HepG2 (cell line): Measurements from ENCODE around the gene RNF6. TPM values are rescaled to one million over a fixed set of nuclear protein-coding genes. Genes with fewer than 3 reads are reported as not detected.
A peak's percentile ranks its signal among the peaks of the same experiment; 100 is the strongest.

ENCODE experiments used
- ATAC-seq: fragments of 200-7000 bp; cut with Tn5 transposase; 3 replicates; pipeline ENCODE4 v1.9.1; 2020; ENCODE audit warnings: mild to moderate bottlenecking, moderate library complexity
- BruUV-seq: library from RNA; stranded (reverse); fragments of 400-500 nt; replicated peaks from 2 replicates; lab custom pipeline; 2021; lab: Mats Ljungman, UMichigan
- CTCF ChIA-PET: fragments of 300-600 bp; formaldehyde crosslinking; extraction: SDS; loops from one replicate; lab custom pipeline; 2021; ENCODE audit warnings: low total read pairs, inconsistent platforms, low intra/inter-chr PET ratio; lab: Yijun Ruan, JAX
- POLR2A ChIA-PET: fragments of 350-600 bp; sonication (Branson Sonifier 250); formaldehyde crosslinking; loops from one replicate; lab custom pipeline; 2020; ENCODE audit warnings: antibody characterized with exemption, inconsistent platforms; lab: Yijun Ruan, JAX
- DNase-seq: peaks from one replicate; pipeline ENCODE4 v3.0.0-alpha.2; 2015; ENCODE audit warnings: low spot score
- FAIRE-seq: peaks from 3 replicates; lab custom pipeline; 2011; peaks lifted over from hg19 to GRCh38; lab: Jason Lieb, UNC
- H2AFZ ChIP-seq: one replicate; pipeline ENCODE4 v1.6.1; 2011; ENCODE audit warnings: low read length, inconsistent platforms
- H3K27ac ChIP-seq: fragments of 300-600 bp; 3 replicates; pipeline ENCODE4 v1.8.0; 2011; ENCODE audit warnings: mixed run types, mild to moderate bottlenecking, mixed read lengths, low read length, inconsistent platforms; ENCODE audit not compliant: insufficient read depth; ENCODE audit errors: extremely low read length
- H3K27me3 ChIP-seq, 2 experiments: fragments of 200-600 bp in 1 of 2; 2 replicates in 1 of 2; 3 replicates in 1 of 2; pipeline versions ENCODE4 v1.6.0 to v1.8.0; 2011; ENCODE audit warnings: low read length in 2 of 2, mild to moderate bottlenecking in 2 of 2, moderate library complexity in 2 of 2, inconsistent platforms in 1 of 2; ENCODE audit not compliant: insufficient read depth in 2 of 2, control insufficient read depth in 1 of 2
- H3K36me3 ChIP-seq, 2 experiments: fragments of 200-600 bp in 1 of 2; replicated peaks in 1 of 2; 2 replicates in 1 of 2; 3 replicates in 1 of 2; pipeline versions ENCODE4 v1.5.1 to v1.8.0; 2011; ENCODE audit warnings: low read length in 2 of 2, inconsistent platforms in 1 of 2; ENCODE audit not compliant: insufficient read depth in 2 of 2, control insufficient read depth in 1 of 2
- H3K4me1 ChIP-seq: 2 replicates; pipeline ENCODE4 v1.5.1; 2012; ENCODE audit warnings: low read length, inconsistent platforms; ENCODE audit not compliant: insufficient read depth
- H3K4me2 ChIP-seq: 2 replicates; pipeline ENCODE4 v1.6.0; 2011; ENCODE audit warnings: low read depth, low read length, inconsistent platforms
- H3K4me3 ChIP-seq, 3 experiments: fragments of 200-600 bp in 1 of 3; sonication (generic), shearing (Covaris generic) in 1 of 3; replicated peaks in 1 of 3; 2 replicates each; pipeline ENCODE4 v1.5.1; 2011 to 2016; ENCODE audit warnings: low read length in 3 of 3, inconsistent platforms in 2 of 3, low read depth in 2 of 3, mild to moderate bottlenecking in 2 of 3, control low read depth in 1 of 3, mixed read lengths in 1 of 3; ENCODE audit not compliant: insufficient read depth in 1 of 3
- H3K79me2 ChIP-seq: one replicate; pipeline ENCODE4 v1.6.1; 2011; ENCODE audit warnings: low read length, inconsistent platforms; ENCODE audit not compliant: insufficient read depth
- H3K9ac ChIP-seq: 2 replicates; pipeline ENCODE4 v1.6.0; 2011; ENCODE audit warnings: mild to moderate bottlenecking, low read depth, low read length, inconsistent platforms; ENCODE audit not compliant: insufficient read depth
- H3K9me3 ChIP-seq: 2 replicates; pipeline ENCODE4 v1.5.1; 2012; ENCODE audit warnings: mild to moderate bottlenecking, low read length
- H4K20me1 ChIP-seq: 2 replicates; pipeline ENCODE4 v1.6.0; 2011; ENCODE audit warnings: inconsistent platforms, mild to moderate bottlenecking, low read length, moderate library complexity; ENCODE audit not compliant: insufficient read depth
- THRA ChIP-seq: sonication (generic); formaldehyde crosslinking; IDR thresholded peaks from 2 replicates; pipeline ENCODE4 v1.4.0; 2020; ENCODE audit warnings: missing genetic modification reagents, borderline replicate concordance
- ZNF432 ChIP-seq: sonication (generic); formaldehyde crosslinking; IDR thresholded peaks from 2 replicates; pipeline ENCODE4 v1.5.0; 2020; ENCODE audit warnings: missing genetic modification reagents, mild to moderate bottlenecking, borderline replicate concordance
- ZNF605 ChIP-seq: sonication (generic); formaldehyde crosslinking; IDR thresholded peaks from 2 replicates; pipeline ENCODE4 v1.8.0; 2022; ENCODE audit warnings: mild to moderate bottlenecking, missing genetic modification reagents
- ZNF878 ChIP-seq: sonication (generic); formaldehyde crosslinking; IDR thresholded peaks from 2 replicates; pipeline ENCODE4 v1.8.1; 2023; ENCODE audit warnings: mild to moderate bottlenecking, missing genetic modification reagents, moderate library complexity
- WGBS: methylation state at CpG from one replicate; pipeline ENCODE4 v1.1.6; 2017; ENCODE audit warnings: low lambda C conversion rate; 5-methylcytosine and 5-hydroxymethylcytosine counted together
- in situ Hi-C: cut with HindIII; loops from 2 replicates; pipeline ENCODE4 v1.10.0; 2017; ENCODE audit warnings: low pct_unique_long_range_greater_than_20kb; ENCODE audit not compliant: extremely low pct_ligation_motif_present
- intact Hi-C: fragments of 100-400 bp; cut with micrococcal nuclease; formaldehyde crosslinking; loops from one replicate; pipeline ENCODE4 v1.10.0; 2022; ENCODE audit not compliant: unreplicated experiment
- polyA plus RNA-seq, 8 experiments: library from polyadenylated mRNA; depleted of rRNA in 3 of 8; stranded (reverse) in 7 of 8; unstranded in 1 of 8; fragments of >200 nt; fragmentation: Illumina TruSeq in 4 of 8; extraction: Trizol in 4 of 8; gene quantifications; 2 replicates each; pipeline versions ENCODE4 v1.2.1 to v1.2.3, GENCODE V29; 2011 to 2016; ENCODE audit warnings: low read depth in 4 of 8, missing spikeins in 1 of 8, mixed read lengths in 1 of 8; ENCODE audit not compliant: insufficient read depth in 1 of 8
- total RNA-seq, 5 experiments: library from RNA; depleted of rRNA; stranded (reverse); fragments of >200 nt; fragmentation: Illumina TruSeq; extraction: Trizol; gene quantifications; 2 replicates each; pipeline ENCODE4 v1.2.3, GENCODE V29; 2016; ENCODE audit warnings: low read depth in 1 of 5

Gene RNF6
- total and polyA plus RNA-seq, 2 of the 13 experiments (the other 11 are each of a cell fraction or from before 2014, with no cell fraction given): 14.6 to 36.8 TPM

- FAIRE-seq: no peak
- BruUV-seq: no TSS peak
- H2AFZ ChIP-seq: no peak overlapping the region
- no peaks in the 10 kb centered on the region for H4K20me1 ChIP-seq
- H3K79me2 ChIP-seq: no peaks in the 10 kb centered on the region
- H3K27ac ChIP-seq: no peak overlapping the region
- intact Hi-C loops: loop anchor here (2.0 to 5.0 kb wide), 3 partner anchors 36 to 215 kb away; partner anchors contain the start of gene RNF6
- no peak overlapping the region for H3K9ac ChIP-seq
- TF ChIP-seq ZNF878 (no peak), THRA (CRISPR knock-in tag) (no peak), ZNF605 (CRISPR knock-in tag) (no peak), ZNF432 (CRISPR knock-in tag) (no peak)
- H3K9me3 ChIP-seq: no peaks in the 10 kb centered on the region
- DNase-seq: no peak
- no peaks in the 10 kb centered on the region for H3K36me3 ChIP-seq
- ChIA-PET POLR2A (interaction anchor here (1.0 to 2.8 kb wide), 4 partner anchors 35 to 512 kb away, joined by 4 to 9 read pairs (median 6); partner anchors contain the start of gene RNF6), CTCF (interaction anchor here (1.9 kb wide), 1 partner anchor 310 kb away, joined by 14 read pairs; no protein-coding TSS in a partner anchor)
- in situ Hi-C loops: loop anchor here (5.0 to 25.0 kb wide), 3 partner anchors 438 to 675 kb away; no protein-coding TSS in a partner anchor
- peaks cover 17% of the 10 kb centered on the region; the same call in 1 of the 2 replicates for H3K4me1 ChIP-seq
- H3K4me3 ChIP-seq: peak overlapping the region in 1 of 3 experiments; percentile 7; a peak in 1 of 6 replicates
- peak overlapping the region; percentile 93; the same call in 1 of the 2 replicates for H3K4me2 ChIP-seq
- ATAC-seq: no peak
- WGBS: 95% methylated on average over 20 of the region's 22 CpGs
- no peaks in the 10 kb centered on the region for H3K27me3 ChIP-seq
Observed at GRCh38 chr13:26186995-26187394, 35.1 kb downstream of the RNF6 start.
